Stimulated activated CD4-positive, alpha-beta T cell treated with anti-CD3 and anti-CD28 coated beads, Interleukin-12 subunit alpha, Interleukin-12 subunit beta, amount 100 ng/mL, for 48 hours (primary cell): Measurements from ENCODE around the gene MOGAT3.
A peak's percentile ranks its signal among the peaks of the same experiment; 100 is the strongest.

Experiments used
- DNase-seq, 3 donors: peaks; one replicate each; pipeline ENCODE4 v3.0.0-alpha.2; 2020; ENCODE audit warnings: low read depth in 2 of 3, low spot score in 1 of 3

The MOGAT3 gene

GRCh38 chr7:101162551-101163278 lies 38.1 kb downstream of the MOGAT3 start:
- no peak for DNase-seq

DNA sequence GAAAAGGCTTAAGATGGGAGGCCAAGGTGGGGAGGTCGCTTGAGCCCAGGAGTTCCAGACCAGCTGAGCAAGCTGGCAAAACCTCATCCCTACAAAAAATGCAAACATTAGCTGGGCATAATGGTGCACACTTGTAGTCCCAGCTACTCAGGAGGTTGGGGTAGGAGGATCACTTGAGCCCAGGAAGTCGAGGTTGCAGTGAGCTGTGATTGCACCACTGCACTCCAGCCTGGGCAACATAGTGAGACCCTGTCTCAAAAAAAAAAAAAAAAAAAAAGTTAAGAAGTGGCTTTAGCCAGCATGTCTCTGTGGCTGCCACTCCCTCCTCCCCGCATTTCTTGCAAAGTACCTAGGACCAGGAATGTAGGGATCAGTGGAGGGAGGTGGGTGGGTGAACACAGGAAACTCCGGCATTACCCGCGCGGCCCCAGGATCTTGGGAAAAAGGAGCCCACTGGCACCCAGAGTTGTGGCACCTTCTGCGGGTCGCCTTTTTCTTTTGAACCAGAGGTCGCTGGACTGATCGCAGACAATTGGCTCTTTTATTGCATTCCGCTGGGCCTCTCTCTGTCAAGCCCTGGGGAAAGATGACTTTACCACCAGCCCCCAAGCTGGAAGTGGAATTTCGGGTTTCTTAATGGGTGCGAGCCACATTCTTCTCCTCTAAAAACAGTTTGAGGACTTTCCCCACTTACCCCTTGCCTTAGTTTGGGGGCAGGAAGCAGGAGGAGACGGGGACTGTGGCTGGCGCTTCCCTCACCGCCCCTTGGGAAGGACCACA lies 39.0 kb downstream of the MOGAT3 start:
- no peak for DNase-seq

- no peak for DNase-seq
Measured at GRCh38 chr7:101160910-101161309, 39.9 kb downstream of the MOGAT3 start.

DNA sequence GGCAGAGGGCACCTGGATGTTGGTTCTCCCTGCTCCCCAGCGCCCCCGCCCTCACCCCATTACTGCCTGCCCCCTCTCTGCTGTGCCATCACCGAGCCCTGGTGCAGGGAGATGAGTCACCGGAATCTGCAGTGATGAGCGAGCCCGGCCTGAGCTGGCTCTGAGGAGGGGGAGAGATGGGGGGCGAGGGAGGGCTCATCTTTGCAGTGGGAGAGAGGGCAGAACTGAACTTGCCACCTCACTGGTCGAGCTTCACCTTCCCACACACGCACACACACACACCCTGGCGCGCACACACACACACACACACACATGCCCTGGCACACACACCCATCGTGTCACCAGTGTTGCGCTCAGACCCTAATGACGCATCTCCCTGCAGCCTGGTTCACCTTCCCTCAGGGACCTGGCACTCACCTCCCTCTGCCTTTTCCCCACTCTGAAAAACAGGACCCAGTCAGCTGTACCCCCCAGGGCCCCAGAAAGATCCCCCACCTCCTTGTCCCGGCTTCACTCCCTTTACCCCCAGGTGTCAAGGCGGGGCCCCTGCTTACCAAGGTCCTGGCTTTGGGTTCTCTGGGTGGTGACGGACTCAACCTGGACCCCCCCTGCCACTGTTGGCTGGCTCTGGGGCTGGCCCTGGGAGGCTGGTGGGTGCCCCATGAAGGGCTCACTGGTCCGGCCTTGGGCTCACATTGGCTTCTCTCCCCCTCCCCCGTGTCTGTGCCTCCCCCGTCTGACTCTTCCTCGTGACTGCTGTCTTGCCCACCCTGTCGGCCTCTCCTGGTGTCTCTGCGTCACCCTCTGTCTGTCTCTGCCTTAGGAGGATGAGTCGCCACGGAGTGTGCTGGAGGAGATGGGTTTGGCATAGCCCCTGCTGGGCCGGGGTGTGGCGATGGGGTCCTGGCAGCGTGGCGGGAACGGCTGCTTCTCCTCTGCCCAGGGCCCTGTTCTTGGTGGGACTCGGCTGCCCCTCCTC lies 40.9 kb downstream of the MOGAT3 start:
- DNase-seq = no peak

DNA sequence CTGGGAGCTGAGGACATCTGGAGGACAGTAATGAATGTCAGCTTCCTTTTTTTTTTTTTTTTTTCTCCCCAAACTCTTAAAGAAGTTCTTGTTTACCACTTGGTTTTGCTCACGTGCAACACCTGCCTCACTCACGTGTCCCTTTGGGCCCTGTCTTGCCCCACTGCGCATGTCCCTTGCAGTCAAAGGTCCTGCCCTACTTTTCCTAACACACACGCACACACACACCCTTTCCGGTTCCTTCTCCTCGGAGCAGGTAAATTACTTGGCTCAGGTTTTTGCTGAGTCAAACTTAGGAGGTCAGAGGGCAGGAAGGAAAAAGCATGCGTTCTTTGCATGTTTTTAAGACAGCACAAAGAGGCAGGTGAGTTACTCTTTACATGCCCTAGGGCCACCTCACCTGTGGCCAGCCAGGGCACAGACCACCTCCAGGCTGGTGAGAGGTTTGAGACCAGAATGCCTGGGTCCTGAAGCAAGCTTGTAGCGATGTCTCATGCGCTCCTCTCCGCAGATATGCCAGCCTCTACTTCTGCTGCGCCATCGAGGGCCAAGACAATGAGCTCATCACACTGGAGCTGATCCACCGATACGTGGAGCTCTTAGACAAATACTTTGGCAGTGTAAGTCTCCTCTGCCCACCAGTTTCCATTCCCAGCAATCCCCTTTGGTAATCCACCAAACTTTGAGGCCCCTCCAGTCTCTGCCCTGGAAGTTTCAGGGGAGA lies 43.8 kb downstream of the MOGAT3 start:
- no peak for DNase-seq

DNA sequence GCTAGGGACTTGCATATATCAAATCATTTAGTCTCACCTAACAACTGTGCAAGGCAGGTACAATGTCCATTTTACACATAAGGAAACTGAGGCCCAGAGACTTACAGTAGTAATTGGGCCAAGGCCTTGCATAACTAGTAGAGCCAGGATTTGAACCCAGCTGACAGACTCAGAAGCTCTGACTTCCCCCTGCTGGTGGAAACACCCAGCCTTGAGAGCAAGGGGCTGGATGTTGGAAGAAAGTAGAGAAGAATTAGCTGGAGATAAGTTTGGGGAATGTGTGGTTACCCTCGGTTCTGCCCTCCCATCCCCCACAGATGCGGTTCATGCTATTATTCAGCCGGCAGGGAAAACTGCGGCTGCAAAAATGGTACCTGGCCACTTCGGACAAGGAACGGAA lies 44.6 kb downstream of the MOGAT3 start:
- no peak for DNase-seq

GRCh38 chr7:101155303-101155702 lies 45.5 kb downstream of the MOGAT3 start:
- no peak for DNase-seq

GRCh38 chr7:101154693-101155102 lies 46.1 kb downstream of the MOGAT3 start:
- no peak for DNase-seq

GRCh38 chr7:101153969-101154692 lies 46.7 kb downstream of the MOGAT3 start, which contains the start of gene AP1S1:
Gene AP1S1 (plus strand): TSS chr7:101154476. CDS start chr7:101154515, 39 bp downstream.
- DNase-seq = peak; percentile 91 to 94 (median 94)

DNA sequence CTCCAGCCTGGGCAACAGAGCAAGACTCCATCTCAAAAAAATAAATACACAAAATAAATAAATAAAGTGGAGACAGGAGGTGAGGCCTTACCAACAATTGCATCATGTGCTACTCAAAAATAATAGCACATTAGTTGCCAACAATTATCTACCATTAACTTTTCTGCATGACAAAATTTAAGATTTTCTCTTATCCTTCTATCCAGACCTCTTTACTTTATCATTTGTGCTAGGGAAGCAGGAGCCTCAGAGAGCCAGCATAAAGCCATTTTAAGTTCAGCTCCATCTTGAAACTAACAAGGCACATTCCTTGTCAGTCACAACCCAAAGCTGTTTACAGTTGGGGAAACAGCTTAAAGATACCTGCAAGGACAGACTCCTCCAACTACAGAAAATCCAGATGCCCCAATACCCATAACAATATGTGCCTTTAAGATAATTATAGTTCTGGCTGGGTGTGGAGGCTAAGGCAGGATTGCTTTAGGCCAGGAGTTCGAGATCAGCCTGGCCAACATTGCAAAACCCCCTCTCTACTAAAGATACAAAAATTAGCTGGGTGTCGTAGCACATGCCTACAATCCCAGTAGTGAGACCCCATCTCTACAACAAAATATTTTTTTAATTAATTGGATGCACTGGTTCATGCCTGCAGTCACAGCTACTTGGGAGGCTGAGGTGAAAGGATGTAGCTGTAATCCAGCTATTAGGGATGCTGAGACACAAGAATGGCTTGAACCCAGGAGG lies 48.8 kb downstream of the MOGAT3 start:
- DNase-seq = no peak
